Measurements from ENCODE around the gene SYNE1.
"Not testable (repeated sequence)": the region's sequence is repeated elsewhere in the genome, so short reads cannot be mapped to it uniquely, and the experiment has no call there.

Gene SYNE1

DNA sequence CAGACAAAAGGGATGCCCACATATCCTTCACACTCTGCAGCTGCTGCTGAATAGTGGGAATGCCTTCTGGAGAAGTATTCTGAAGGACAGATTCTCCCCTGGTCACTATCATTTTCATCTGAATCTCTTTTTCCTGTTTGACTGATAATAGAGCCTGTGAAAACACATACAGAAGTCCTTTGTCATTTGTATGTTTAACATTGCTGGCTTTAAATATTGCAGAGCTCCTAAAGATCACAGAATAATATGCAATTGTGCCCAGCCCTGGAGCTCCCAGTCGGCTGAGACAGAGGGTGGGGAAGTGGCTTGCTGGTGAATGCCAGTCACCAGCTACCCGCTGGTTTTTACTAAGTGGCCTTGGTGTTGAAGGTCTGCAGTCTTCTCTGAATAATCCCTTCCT, 272.3 kb downstream of the SYNE1 start:
- no peak for DNase-seq

DNA sequence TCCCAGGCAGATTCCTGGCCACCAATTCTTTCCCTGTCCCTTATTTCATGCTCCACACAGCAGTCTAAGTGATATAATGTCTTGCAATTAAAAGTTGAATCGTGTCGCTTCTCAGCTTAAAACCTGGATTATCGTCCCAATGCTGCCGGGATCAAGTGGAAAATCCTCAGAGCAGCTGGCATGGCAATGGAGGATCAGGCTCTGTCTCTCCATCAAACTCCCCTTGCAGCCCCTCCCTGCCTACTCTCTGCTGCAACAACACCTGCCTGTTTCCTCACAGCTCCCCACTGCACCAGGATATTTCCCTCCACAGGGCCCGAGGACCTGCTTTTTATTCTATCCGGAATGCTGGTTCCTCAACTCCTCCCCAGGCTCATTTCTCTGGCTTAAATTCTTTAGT, 277.1 kb downstream of the SYNE1 start:
- no peak for DNase-seq

DNA sequence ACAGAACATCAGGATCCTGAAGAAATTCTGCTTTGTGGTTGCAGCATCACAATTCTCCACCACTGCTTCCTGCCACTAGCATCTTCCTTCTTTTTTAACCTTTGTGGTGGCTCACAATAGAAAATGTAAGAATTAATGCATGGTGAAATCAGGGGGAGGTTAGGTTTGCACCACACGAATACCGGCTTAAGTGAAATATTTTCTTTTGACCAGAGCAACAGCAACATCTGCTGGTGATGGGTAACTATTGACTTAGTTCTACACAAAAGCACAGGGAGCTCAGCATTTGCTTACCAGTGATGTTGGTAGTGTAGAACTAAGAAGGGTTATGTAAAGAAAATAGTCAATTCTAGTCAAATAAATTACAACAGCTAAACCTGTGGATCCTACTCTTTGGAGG, 280.5 kb downstream of the SYNE1 start:
- no peak for DNase-seq

DNA sequence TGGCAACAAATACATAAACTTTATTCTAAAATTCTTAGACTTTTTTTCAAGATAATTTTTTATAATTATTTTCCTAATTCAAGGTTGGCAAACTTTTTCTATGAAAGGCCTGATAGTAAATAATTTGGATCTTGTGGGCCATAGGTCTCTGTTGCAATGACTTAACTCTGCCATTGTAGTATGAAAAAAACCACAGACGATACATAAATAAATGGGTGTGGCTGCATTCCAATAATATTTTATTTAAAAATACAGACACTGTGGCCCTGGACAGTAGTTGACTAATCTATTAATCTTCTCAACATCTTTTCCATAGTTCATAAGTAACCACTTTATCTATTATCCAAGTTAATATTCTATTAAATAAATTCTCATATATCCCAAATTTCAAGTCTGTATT, 281.1 kb downstream of the SYNE1 start:
- no peak for DNase-seq

DNA sequence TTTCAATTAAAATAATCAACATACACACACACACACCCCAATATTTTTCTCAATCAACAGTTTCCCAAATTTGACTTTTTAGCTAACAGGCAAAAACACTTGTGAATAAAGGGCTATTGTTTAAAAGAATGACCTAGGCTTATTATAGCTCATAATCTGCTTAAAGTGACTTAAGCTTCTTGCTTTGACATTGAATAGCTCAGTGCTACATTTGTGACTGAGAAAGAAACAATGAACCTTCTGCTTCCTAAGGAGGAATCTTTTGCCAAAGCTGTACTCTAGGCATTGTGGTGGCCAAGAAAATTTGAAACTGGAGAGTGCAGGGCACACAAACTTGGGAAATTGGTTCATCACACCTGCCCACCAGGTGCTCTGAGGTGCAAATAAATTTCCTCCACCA, 282.0 kb downstream of the SYNE1 start:
- DNase-seq: no peak

DNA sequence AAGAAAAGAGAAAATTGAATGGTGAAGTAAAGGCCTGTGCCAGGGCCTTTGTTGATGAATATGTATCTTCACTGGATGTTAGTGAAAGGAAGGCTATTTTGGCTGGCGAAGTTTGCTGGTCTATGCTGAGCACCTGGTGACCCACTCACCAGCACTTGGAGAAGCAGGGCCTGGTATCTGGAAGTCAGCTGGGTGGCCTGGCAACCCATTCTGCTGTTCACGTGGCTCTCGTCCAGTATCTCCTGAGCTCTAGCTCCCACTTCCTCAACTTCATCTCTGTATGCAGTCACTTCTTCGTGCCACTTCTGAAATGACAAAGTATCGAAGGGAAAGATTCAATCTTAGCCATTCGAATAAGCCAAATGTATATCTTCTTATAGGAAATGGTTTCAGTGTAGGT, 283.7 kb downstream of the SYNE1 start:
- DNase-seq: no peak

DNA sequence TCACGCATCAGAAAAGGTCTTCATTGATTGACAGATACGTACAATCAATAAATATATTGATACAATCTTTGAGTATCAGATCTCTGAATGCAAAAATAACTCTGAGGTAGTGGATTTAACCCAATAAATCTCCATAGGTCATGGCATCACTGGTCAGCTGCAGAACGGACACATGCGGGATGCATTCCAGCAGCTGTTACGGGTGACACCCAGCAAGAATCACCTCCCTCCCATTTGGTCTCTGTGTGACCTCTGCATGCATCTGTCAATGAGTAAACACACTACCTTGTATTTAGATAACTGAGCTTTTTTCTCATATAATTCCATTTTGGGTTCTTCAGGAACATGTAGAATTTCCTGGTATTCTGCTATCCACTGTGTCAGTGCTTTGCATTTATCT, 285.4 kb downstream of the SYNE1 start:
- DNase-seq: no peak

DNA sequence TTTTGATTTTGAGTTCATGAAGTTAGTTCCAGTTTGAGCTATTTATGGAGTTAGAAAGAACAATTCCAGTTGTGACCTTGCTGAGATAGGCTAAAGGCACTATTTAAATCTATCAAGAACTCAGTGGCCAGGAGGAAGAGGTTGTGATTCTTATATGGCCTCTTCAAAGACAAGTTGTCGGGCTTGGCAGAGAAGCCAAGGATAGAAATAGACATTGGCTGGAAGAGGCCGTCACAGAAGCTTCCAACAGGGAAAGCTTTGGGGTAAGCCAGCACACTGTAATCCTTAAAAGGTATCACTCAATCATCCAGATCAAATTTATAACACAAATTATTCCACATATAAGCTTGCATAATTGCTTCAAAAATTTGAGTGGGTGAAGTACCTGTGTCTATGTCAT, 286.1 kb downstream of the SYNE1 start:
- DNase-seq: no peak

DNA sequence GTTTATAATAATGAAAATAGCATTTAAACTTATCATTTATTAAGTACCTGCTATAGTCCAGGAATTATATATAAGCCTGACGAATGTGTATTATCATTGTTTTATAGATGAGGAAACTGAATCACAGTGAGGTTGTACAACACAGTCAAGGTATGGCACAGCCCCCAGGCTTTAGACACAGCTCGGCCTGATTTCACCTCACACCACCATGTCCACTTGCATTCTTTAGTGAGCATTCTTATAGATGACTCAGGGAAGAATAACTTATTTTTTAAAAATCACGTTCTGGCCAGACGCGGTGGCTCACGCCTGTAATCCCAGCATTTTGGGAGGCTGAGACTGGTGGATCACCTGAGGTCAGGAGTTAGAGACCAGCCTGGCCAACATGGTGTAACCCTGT, 289.0 kb downstream of the SYNE1 start:
- DNase-seq: no peak

DNA sequence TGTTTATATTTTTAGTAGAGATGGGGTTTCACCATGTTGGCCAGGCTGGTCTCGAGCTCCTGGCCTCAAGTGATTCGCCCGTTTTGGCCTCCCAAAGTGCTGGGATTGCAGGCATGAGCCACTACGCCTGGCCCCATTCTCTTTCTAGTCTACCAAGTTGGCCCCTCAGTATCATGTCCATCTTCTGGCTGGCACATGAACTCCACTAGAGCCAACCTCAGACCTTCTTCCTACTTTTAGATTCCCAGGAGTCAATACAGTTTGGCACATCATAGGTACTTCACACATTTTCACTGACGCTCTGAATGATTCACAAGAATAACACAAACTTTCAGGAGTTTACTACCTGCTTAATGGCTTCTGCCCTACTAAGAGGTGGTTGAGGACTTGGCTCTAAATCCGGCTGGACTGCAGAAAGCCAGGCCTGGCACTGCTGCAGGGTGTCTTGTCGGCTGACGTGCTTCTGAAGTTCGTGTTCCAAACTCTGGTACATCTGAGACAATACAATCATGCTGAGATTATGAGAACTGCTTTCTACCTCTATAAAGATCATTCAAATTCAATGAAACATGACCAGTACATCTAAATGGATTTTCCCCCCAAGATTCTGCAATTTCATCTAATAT, 293.3 kb downstream of the SYNE1 start:
- no peak for DNase-seq

DNA sequence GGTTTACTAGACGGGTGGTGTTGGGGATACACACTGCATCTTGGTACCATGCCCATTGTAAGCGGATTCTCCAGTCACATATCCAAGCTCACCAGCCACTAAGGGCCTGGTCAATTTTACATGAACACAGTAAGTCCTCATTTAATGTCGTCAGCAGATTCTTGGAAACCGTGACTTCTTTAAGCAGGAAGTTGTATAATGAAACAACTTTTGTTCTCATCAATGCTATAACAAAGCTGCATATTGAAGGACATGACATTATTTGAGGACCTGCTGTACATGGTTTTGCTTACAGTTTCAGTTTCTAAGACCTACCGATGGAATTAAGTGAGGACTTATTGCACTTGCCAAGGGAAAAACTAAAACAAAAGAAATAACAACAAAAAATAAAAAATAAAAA, 295.6 kb downstream of the SYNE1 start:
- DNase-seq: no peak

DNA sequence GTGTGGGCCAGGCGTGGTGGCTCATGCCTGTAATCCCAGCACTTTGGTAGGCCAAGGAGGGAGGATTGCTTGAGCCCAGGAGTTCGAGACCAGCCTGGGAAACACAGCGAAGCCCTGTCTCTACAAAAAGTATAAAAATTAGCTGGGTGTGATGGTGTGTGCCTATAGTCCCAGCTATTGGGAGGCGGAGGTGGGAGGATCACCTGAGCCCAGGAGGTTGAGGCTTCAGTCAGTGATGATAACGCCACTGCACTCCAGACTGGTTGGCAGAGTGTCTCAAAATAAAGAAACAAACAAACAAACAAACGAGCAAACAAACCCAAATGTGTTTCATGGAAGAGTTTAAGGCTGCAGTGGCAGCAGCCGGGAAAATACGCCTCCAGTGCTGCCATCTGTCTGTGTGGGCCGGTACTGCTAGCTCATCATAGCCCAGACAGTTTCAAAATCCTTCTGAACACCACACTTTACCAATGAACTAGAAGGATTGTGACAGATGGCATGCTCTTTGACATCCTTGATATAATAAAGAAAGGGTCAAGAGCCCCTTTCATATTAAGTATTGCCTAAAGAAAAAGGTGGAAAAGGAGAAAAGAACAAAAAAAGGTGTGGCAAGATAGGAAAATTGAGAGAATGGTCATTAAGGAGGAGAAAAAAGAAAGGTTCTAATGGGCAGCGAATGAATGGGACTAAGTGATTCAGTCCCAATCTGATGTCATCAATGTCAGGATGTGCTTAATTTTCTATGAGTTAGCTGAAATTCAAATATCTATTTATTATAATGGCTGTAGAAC, 298.6 kb downstream of the SYNE1 start:
- DNase-seq: no peak

DNA sequence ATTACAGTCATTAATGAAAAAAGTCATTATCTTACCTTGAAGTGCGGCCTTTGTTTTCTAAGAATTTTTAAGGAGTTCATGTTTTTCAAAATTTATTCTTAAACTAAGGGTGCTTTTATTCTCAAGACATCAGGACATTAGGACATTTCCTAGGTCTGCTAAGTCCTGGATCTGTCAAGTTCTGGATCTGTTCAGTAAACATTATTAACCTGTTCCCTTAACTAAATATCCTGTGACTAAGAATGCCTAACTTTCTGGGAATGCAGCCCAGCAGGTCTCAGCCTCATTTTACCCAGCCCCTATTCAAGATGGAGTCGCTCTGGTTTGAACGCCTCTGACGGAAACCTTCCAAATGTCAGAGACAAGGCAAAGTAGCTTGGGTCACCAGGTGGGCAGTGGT, 302.6 kb downstream of the SYNE1 start:
- no peak for DNase-seq

DNA sequence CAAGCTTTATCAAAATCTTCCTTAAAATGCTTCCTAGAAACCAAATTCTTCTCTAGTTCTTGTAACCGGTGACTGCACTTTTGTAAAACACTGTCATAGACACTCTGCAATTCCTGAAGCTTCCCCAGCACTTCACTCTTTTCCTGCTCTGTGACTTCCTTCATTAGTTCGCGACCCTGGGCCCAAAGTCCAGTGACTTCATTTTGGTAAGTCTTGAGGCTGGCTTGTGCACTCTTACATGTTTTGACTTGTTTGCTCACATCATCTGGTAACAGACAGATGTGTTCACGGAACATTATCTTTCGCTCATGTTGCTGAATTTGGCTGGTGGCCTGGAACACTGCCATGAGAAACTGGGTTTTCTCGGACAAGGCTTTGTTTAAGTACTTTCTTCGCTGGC, 306.2 kb downstream of the SYNE1 start:
- no peak for DNase-seq

DNA sequence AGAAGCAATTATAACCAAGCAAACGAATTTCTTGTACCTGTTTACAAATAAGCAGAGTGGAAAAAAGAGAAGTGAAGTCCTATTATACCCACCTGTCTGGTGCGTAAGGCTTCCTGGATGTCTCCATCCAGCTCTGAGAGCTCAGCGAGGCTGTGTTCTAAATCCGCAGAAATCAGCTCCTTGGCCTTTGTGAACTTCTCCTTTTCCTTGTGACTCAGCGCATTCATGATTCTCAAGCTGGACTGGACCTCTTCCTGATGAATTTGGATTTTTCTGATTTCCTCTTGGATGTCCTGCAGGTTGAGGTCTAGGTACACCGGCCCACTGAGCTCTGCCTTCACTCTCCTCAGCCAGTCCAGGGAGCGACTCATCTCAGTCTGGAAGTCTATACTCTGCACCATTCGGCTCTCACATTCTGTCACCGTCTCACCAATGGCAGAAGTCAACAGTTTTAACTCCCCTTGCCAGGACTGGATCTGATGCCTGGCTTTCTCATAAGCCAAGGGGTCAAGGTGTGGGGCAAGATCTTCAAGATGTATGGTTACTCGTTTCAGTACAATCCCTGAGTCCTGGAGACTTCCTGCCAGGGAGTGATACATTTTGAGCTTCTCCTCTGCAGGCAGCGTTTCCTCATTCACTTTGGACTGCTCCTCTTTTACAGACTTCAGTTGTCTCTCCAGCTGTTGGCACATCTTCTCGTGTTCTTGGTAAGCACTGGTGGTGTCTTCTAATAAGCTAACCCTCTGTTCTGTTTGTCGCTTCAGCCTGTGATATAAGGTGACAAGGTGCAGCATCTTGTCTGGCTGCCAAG, 307.3 kb downstream of the SYNE1 start:
- no peak for DNase-seq

DNA sequence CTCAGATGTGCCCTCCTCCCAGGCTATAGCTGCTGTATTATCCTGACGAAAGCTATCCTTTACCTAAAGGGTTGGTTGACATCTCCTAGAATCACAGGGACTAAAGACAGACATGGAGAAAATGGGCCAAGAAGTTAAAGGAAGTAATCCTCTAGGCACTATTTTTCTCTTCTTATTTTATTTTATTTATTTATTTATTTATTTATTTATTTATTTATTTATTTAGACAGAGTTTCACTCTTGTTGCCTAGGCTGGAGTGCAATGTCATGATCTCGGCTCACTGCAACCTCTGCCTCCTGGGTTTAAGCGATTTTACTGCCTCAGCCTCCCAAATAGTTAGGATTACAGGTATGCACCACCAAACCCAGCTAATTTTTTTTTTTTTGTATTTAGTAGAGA, 309.0 kb downstream of the SYNE1 start:
- DNase-seq: not testable (repeated sequence)

DNA sequence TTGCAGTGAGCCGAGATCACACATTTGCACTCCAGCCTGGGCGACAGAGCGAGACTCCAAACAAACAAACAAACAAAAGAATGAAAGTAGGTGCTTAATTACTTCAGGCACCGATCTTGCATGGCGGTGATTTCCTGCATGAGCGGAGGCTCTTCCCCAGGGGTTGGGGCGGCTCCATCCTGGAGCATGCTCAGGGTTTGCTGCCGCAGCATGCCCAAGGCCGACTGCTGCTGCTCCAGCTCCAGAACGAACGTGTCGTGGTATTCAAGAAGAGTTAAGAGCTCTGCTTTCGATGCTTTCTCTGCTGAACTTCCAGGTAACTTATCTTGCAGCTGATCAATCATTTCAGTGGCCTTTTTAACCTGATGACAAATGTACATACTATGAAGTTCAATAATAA, 313.8 kb downstream of the SYNE1 start:
- no peak for DNase-seq

DNA sequence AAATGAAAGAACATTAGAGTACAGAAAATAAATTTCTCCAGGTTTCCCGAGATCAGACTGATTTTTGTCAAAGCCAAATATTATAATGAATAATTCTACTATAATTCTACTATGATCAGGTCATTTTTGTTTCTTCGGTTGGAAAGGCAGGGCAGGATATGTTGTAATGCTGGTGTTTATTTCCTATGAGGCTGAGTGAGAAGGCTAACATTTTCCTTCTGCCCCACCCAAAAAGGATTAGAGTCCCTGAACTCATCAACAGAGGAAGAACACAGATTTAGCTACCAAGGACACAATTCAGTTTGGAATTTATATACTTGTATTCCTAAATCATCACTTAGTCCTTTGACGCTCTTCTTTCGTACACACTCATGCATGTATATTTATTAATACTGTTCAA, 318.9 kb downstream of the SYNE1 start:
- no peak for DNase-seq

DNA sequence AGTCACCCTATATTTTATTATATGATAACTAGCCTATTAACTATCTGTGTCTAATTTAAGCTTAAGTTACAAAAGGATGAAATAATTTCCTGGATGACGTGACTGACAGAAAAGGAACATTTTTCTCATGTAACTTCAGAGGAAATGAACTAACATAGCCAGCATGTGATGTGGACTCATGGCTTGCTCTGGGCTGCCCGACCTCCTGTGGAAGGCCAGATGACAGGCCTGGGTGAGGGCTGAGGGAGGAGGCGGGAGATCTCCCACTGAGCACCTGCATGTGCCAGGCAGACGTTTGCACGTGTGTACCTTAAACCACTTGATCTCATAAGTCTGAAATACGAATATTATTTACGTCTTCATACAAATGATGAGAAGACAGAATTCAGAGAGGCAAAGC, 321.1 kb downstream of the SYNE1 start:
- no peak for DNase-seq

DNA sequence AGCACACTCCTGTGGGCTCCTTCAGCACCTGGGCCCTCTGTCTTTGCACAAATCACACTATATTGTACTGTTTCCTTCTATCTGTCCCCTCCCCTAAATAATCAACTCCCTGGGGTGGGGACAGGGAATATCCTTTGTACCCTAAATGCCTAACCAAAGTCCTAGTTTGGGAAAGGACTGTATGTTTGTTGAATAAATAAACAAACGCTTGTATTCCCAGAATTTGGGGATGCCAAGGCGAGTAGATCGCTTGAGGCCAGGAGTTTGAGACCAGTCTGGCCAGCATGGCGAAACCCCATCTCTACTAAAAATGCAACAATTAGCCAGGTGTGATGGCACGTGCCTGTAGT, 322.7 kb downstream of the SYNE1 start:
- no peak for DNase-seq

DNA sequence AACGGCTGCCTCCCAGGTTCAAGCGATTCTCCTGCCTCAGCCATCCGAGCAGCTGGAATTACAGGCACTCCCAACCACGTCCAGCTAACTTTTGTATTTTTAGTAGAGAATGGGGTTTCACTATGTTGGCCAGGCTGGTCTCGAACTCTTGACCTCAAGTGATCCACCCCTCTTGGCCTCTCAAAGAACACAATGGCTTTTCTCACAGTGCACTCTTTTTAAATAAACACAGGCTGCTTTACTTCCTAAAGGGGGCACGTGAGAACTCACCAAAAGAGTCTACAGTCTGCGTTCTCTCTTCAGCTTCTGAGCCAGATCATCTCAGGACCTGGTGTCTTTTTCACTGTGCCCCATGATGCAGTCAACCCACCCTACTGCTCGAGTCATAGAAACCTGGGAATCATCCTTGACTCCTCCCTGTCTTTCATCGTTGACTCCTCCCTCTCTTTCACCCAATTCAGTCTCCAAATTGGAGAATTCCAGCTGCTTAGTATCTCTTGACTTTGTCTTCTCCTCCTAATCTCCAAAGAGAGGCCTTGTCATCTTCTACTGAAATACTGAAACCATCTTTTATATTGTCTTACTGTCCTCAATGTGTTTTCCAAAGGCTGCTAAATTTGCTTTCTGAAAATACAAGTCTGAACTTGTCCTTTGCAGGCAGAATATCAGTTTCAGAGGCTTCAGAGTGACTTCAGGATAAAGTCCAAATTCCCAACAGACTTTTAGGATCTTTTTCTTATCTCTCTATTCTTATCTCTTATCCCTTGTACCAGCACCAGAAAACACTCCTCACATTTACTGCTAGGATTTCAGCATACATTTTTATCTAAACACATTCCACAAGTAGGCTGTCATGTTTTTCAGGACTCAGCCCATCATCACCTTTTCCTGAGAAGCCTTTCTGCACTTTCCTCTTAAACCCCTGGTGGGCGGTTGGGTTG, 323.4 kb downstream of the SYNE1 start:
- DNase-seq: no peak

DNA sequence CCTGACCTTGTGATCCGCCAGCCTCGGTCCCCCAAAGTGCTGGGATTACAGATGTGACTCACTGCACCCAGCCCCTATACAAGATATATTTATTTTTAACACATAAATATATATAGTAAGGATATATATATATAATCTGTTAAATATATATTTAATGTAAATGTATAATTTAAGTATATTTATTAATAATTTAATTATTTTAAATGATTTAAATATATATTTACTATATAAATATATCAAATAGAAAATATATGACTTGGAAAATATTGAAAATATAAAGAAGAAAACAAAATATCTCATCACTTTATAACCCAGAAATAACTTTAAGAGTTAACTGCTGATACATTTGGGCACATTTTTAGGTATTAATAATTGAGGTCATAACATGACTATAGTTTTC, 324.7 kb downstream of the SYNE1 start:
- no peak for DNase-seq

DNA sequence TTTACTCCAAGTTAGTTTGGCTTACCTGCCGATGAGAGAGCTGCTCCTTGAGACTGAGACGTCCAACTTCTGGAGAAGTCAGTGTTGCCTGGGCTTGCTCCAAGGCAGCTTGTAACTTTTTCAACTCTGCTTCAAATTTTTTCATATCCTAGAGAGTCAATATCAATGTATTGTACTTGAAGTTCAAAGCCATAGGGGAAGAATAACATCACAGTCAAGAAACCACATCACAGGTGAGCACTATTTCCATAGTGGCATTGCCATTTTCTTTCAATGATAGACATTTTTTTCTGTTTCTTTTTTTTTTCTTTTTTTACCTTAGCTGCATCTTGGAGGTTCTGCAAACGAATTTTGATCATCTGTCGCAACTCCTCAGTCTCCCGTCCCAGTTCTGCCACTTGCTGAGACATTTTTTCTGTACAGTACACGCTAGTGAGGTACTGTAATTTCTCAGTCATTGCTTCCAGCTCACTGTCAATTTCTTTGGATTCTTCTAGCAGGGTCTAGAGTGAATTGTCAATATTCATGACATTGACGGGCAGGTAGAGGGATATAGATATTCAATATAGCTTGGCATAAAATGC, 326.7 kb downstream of the SYNE1 start:
- DNase-seq: no peak

All from NK-92 treated with Interleukin-12 subunit alpha and Interleukin-12 subunit beta, amount 100 ng/mL, for 24 hours (cell line).